Small intestine (tissue), 16 donors: ENCODE results near the gene PCDHA5. TPM values are rescaled to one million over a fixed set of nuclear protein-coding genes. Genes with fewer than 3 reads are reported as not detected.
"Not testable (repeated sequence)": the region's sequence is repeated elsewhere in the genome, so short reads cannot be mapped to it uniquely, and the experiment has no call there.

Experiments
- DNase-seq, 2 donors: peaks; one replicate each; pipeline versions ENCODE4 v3.0.0 to v3.0.0-alpha.2; 2013
- FAIRE-seq: peaks from 2 replicates; lab custom pipeline; 2012; peaks lifted over from hg19 to GRCh38; lab: Jason Lieb, UNC
- H3K27ac ChIP-seq, 3 donors: one replicate each; pipeline ENCODE4 v1.5.1; 2013; ENCODE audit warnings: low read length in 2 of 3, mild to moderate bottlenecking in 2 of 3, control low read depth in 1 of 3, inconsistent platforms in 1 of 3, low read depth in 1 of 3, moderate library complexity in 1 of 3
- H3K27me3 ChIP-seq, 3 donors: one replicate each; pipeline ENCODE4 v1.6.1; 2013; ENCODE audit warnings: low read length in 3 of 3, inconsistent platforms in 1 of 3; ENCODE audit not compliant: control insufficient read depth in 3 of 3, insufficient read depth in 3 of 3
- H3K36me3 ChIP-seq, 3 donors: one replicate each; pipeline ENCODE4 v1.6.1; 2013; ENCODE audit warnings: low read length in 3 of 3, inconsistent platforms in 1 of 3, low read depth in 1 of 3, mild to moderate bottlenecking in 1 of 3, moderate library complexity in 1 of 3; ENCODE audit not compliant: control insufficient read depth in 3 of 3, insufficient read depth in 2 of 3
- H3K4me1 ChIP-seq, 3 donors: one replicate each; pipeline ENCODE4 v1.6.1; 2013; ENCODE audit warnings: low read length in 2 of 3, inconsistent platforms in 1 of 3, low read depth in 1 of 3, mild to moderate bottlenecking in 1 of 3, moderate library complexity in 1 of 3; ENCODE audit not compliant: control insufficient read depth in 3 of 3, insufficient read depth in 2 of 3
- H3K4me3 ChIP-seq, 3 donors: one replicate each; pipeline ENCODE4 v1.5.1; 2013; ENCODE audit warnings: low read length in 3 of 3, control low read depth in 1 of 3, inconsistent platforms in 1 of 3, low read depth in 1 of 3, mild to moderate bottlenecking in 1 of 3, moderate library complexity in 1 of 3
- H3K9me3 ChIP-seq, 2 donors: one replicate each; pipeline ENCODE4 v1.6.1; 2013; ENCODE audit warnings: low read depth in 1 of 2, low read length in 1 of 2; ENCODE audit not compliant: control insufficient read depth in 2 of 2, insufficient read depth in 1 of 2
- WGBS, 3 donors: extraction: QIAGEN DNeasy Blood & Tissue Kit; methylation state at CpG; one replicate each; pipeline ENCODE4 v1.1.7; 2013; 5-methylcytosine and 5-hydroxymethylcytosine counted together
- long read RNA-seq, 10 donors: transcript quantifications; one replicate each; lab custom pipeline, GENCODE V29; 2026
- polyA plus RNA-seq, 4 donors: library from polyadenylated mRNA; stranded (reverse) in 3 of 4; unstranded in 1 of 4; fragments of 200-250 nt in 3 of 4; fragments of 120-200 nt in 1 of 4; gene quantifications; one replicate each; pipeline versions ENCODE4 v1.2.1 to v1.2.3, GENCODE V29; 2013
- donor health status: healthy with polysubstance abuse.
- donor health status: control.
- donor health status: control.
- donor health status: Bipolar disorder and iron deficiency.
- donor health status: healthy.

The PCDHA5 gene
- polyA plus RNA-seq, result under 1 TPM in 2 of 4 donors, not detected in 2; 0.07 to 0.19 TPM
- long read RNA-seq, donor 1, result 0 reads
- long read RNA-seq, donor 2, result 0 reads
- long read RNA-seq, donor 3, full-length matches to known transcripts, result 1 of 1 reads
- long read RNA-seq, donor 3, partial matches to known transcripts, result 0 of 1 reads
- long read RNA-seq, donor 3, other reads (novel, unspliced or antisense), result 0 of 1 reads
- long read RNA-seq, donor 4, result 0 reads
- long read RNA-seq, donor 5, result 0 reads
- long read RNA-seq, donor 6, result 0 reads
- long read RNA-seq, donor 7, full-length matches to known transcripts, result 1 of 1 reads
- long read RNA-seq, donor 7, partial matches to known transcripts, result 0 of 1 reads
- long read RNA-seq, donor 7, other reads (novel, unspliced or antisense), result 0 of 1 reads
- long read RNA-seq, donor 8, result 0 reads
- long read RNA-seq, donor 9, result 0 reads
- long read RNA-seq, donor 10, full-length matches to known transcripts, result 2 of 2 reads
- long read RNA-seq, donor 10, partial matches to known transcripts, result 0 of 2 reads
- long read RNA-seq, donor 10, other reads (novel, unspliced or antisense), result 0 of 2 reads

- Histone ChIP-seq H3K36me3 (no peaks in the 10 kb centered on the region), H3K9me3 (peaks cover 4 to 35% of the 10 kb centered on the region in 2 donors), H3K27ac (no peak within 1 kb of the TSS), H3K4me3 (no peak within 1 kb of the TSS), H3K4me1 (no peaks in the 10 kb centered on the region), H3K27me3 (peaks cover 0 to 2% (median 0%) of the 10 kb centered on the region in 3 donors)
- FAIRE-seq, result no peak
- 36 to 51% (median 49%) methylated on average over 39 of the region's 39 CpGs for WGBS, 3 donors
- peak; percentile 4 to 5 for DNase-seq
Measured at GRCh38 chr5:140821375-140822280, at the start of gene PCDHA5. Gene PCDHA5 (plus strand): TSS chr5:140821613.

- Histone ChIP-seq H3K27ac (no peak overlapping the region), H3K27me3 (no peaks in the 10 kb centered on the region), H3K36me3 (no peaks in the 10 kb centered on the region), H3K9me3 (peaks cover 2 to 48% of the 10 kb centered on the region in 2 donors), H3K4me1 (no peaks in the 10 kb centered on the region), H3K4me3 (no peak overlapping the region)
- WGBS, 3 donors, result 89 to 94% (median 89%) methylated on average over 1 of the region's 1 CpG
- DNase-seq (no peak), FAIRE-seq (no peak)
Measured at GRCh38 chr5:140780512-140780911, 40.9 kb upstream of the PCDHA5 start.

- H3K9me3 ChIP-seq, result peaks cover 5 to 56% of the 10 kb centered on the region in 2 donors
- no peak for DNase-seq
- H3K4me3 ChIP-seq, result no peak within 1 kb of the TSS
- H3K27ac ChIP-seq, result no peak within 1 kb of the TSS
- no peak for FAIRE-seq
- 27 to 37% (median 33%) methylated on average over 29 of the region's 29 CpGs for WGBS, 3 donors
- no peaks in the 10 kb centered on the region for H3K4me1 ChIP-seq
- no peaks in the 10 kb centered on the region for H3K36me3 ChIP-seq
- H3K27me3 ChIP-seq, result peaks cover 0 to 7% (median 0%) of the 10 kb centered on the region in 3 donors
Measured at GRCh38 chr5:140785905-140786686, 35.3 kb upstream of the PCDHA5 start, which contains the start of gene PCDHA1. Gene PCDHA1 (plus strand): TSS chr5:140786140.

GRCh38 chr5:140787422-140787821, 34.0 kb upstream of the PCDHA5 start:
- H3K27me3 ChIP-seq, H3K27ac ChIP-seq, H3K36me3 ChIP-seq, DNase-seq, FAIRE-seq, H3K4me1 ChIP-seq, H3K4me3 ChIP-seq: not testable (repeated sequence)
- H3K9me3 ChIP-seq, result peaks cover 5 to 54% of the 10 kb centered on the region in 2 donors
- WGBS, 3 donors, result 54 to 76% (median 68%) methylated on average over 44 of the region's 44 CpGs

- peaks cover 5 to 48% of the 10 kb centered on the region in 2 donors for H3K9me3 ChIP-seq
- DNase-seq, H3K4me1 ChIP-seq, H3K4me3 ChIP-seq, FAIRE-seq, H3K27ac ChIP-seq, H3K27me3 ChIP-seq, H3K36me3 ChIP-seq: not testable (repeated sequence)
- 51 to 72% (median 67%) methylated on average over 64 to 70 of the region's 70 CpGs for WGBS, 3 donors
Measured at GRCh38 chr5:140787849-140788504, 33.4 kb upstream of the PCDHA5 start.

- no peak for DNase-seq
- Histone ChIP-seq H3K9me3 (peaks cover 6 to 46% of the 10 kb centered on the region in 2 donors), H3K27ac (no peak overlapping the region), H3K4me3 (no peak overlapping the region), H3K27me3 (peaks cover 0 to 15% (median 0%) of the 10 kb centered on the region in 3 donors), H3K36me3 (no peaks in the 10 kb centered on the region), H3K4me1 (no peaks in the 10 kb centered on the region)
- 33 to 46% (median 45%) methylated on average over 2 of the region's 2 CpGs for WGBS, 3 donors
- no peak for FAIRE-seq
Measured at GRCh38 chr5:140791089-140791488, 30.3 kb upstream of the PCDHA5 start.

- Histone ChIP-seq H3K27me3 (peaks cover 0 to 7% (median 0%) of the 10 kb centered on the region in 3 donors), H3K4me1 (no peaks in the 10 kb centered on the region), H3K9me3 (peaks cover 9 to 32% of the 10 kb centered on the region in 2 donors), H3K36me3 (no peaks in the 10 kb centered on the region), H3K27ac (no peak within 1 kb of the TSS), H3K4me3 (no peak within 1 kb of the TSS)
- FAIRE-seq (no peak), DNase-seq (no peak)
- 24 to 41% (median 41%) methylated on average over 27 of the region's 27 CpGs for WGBS, 3 donors
Measured at GRCh38 chr5:140794595-140795258, 26.7 kb upstream of the PCDHA5 start, which contains the start of gene PCDHA2. Gene PCDHA2 (plus strand): TSS chr5:140794852.
